HG02938 (cell line): ENCODE results near the gene PLB1.

Source experiments
- ATAC-seq: cut with Tn5 transposase; IDR thresholded peaks from one replicate; pipeline ENCODE4 v1.9.1; 2021; ENCODE audit warnings: mild to moderate bottlenecking, moderate library complexity; ENCODE audit not compliant: unreplicated experiment

The PLB1 gene

GRCh38 chr2:28681606-28682005 is 185.7 kb downstream of the PLB1 start:
- no peak for ATAC-seq

DNA sequence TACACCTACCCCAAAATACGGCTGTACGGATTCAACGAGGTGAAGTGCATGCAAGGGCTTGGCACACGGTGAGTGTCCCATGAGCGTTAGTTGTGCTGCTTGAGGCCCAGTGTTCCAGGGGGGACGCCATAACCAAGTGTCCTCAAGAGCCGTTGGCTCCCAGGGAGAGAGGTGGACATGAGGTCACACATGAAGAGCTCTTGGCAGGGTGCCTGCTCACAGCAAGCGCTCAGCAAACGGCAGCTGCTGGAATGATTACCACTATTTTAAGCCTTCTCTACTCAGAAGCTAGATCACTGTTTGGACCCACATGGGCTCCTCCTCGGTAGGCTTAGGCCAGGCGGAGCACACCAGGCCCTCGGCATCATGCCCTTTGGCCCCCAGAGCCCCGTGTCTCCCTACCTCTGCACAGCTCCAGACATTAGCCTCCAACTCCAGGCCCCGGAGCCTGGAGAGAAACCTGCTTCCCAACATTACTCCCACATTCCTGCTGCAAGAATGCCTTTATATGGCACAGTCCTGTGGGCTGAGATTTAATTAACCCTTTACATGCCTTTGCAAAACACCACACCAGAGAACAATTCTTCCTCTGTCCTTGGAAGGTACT is 187.3 kb downstream of the PLB1 start:
- ATAC-seq, result no peak

DNA sequence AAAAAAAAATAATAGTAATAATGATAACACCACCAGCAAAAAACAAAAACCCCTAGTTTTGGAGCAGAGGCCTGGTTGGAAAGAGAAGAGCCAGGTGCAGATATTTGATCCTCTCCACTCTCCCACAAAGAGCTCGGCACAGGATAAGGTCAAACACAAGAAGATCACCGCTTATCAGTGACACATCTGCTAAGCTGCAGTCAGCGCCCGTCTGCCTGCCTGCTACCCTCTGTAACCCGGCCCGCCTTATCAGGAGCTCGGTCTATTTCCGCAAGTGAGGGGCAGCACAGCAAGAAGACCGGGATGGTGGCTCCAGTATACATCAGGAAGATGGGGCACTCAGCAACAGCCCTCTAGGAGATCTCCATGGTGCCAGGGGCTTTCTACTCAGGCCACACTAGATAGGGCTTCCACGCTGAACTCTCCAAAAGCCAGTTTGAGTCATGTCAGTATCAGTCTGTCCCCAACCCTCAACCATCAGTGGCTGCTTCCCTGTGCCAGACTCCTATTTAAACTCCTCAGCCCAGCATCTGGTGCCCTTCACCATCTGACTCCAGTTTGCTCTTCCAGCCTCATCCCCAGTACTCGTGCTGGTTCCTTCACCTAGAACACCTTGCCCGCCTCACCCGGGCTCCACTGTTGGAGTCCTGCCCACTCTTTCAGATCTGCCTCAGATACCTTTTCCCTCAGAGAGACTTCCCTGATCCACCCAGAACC is 188.4 kb downstream of the PLB1 start:
- no peak for ATAC-seq

DNA sequence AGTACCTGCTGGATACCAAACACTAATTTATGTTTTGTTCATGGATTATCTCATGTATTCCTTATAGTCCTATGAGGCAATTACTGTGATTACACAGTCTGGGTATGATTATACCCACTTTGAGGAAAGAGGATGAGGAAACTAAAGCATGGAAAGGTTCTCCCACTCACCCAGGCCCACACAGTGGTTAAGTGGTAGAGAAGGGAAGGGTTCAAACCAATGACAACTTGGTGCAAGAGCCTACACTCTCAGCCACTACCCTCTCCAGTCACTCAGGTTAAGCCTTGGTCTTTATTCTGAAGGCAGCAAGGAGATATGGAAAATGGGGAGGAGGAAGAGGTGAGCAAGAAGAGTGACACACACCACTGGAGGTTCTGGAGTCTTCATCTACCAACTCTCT is 191.3 kb downstream of the PLB1 start:
- no peak for ATAC-seq

- ATAC-seq, result no peak
Measured at GRCh38 chr2:28687640-28688385, 192.0 kb downstream of the PLB1 start.

DNA sequence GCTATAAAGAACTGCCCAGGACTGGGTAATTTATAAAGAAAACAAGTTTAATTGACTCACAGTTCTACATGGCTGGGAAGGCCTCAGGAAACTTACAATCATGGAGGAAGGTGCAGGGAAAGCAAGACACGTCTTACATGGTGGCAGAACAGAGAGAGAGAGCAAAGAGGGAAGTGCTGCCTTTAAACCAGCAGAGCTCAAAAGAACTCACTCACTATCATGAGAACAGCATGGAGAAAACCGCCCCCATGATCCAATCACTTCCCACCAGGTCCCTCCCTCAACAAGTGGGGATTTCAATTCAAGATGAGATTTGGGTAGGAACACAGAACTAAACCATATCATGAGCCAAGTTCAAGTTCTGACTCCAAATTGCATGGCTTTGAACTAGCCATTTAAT is 193.0 kb downstream of the PLB1 start:
- no peak for ATAC-seq

DNA sequence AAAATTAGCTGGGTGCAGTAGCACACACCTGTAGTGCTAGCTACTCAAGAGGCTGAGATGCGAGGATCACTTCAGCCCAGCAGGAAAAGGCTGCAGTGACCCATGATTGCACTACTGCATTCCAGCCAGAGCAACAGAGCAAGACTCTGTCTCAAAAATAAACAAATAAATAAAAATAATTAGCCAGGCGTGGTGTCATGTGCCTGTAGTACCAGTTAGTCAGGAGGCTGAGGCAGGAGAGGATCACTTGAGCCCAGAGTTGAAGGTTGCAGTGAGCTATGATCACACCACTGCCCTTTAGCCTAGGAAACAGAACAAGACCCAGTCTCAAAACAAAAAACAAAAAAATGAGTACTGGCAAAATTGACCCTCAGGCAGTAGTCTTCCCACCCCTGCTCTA is 193.9 kb downstream of the PLB1 start:
- ATAC-seq, result no peak

DNA sequence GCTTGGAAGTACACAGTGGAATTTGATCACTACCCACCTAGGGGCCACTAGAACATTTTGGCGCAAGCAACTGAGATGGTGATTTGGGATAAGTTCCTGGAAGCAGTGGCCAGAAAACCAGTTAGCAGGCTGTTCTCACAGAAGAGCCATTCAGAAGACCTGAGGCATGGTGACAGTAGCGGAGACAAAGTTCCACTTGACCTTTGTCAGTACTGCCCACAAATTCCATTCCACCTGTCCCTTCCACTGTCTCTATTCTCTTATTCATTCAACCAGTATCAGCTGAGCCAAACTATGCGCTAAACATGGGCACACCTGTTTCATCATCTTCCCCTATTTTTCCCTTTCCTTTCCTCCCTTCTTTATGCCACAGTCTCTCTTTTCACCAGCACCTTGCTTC is 196.6 kb downstream of the PLB1 start:
- no peak for ATAC-seq

- ATAC-seq, result no peak
Measured at GRCh38 chr2:28693223-28693622, 197.4 kb downstream of the PLB1 start.
